ENCODE results near the gene OFD1. TPM values are rescaled to one million over a fixed set of nuclear protein-coding genes. Genes with fewer than 3 reads are reported as not detected.

Gene OFD1
- total and polyA plus RNA-seq, 12 donors: 5.6 to 129 (median 16.9) TPM

DNA sequence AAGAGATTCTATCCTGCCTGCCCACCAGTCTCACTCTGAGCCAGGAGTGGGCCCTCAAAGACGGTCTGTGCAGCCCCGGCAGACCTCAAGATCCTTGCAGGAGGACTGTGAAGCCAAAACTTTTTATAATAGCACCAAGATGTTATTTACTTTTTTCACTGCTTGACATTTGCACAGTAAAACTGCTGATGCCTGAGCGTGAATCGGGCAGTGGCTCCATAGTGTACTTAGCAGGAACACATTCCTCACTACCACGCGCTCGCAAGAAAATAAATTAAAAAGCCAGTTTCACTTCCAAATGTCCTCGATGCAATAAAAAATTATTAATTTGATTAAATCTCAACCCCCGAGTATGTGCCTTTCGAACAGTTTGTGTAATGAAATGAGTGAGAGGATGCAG lies 59.9 kb downstream of the OFD1 start:
- intact Hi-C loops (cut with DNase I): no loop called here
- DNase-seq: no peak
- WGBS, 4 donors: 80 to 85% (median 84%) methylated on average over 10 of the region's 10 CpGs
- no peaks in the 10 kb centered on the region for H3K4me1 ChIP-seq (replicated peaks in 1 of 2)
- H3K4me3 ChIP-seq: no peak overlapping the region
- no peak overlapping the region for H3K27ac ChIP-seq
- TF ChIP-seq POLR2A (IDR thresholded peaks at IDR 0.05): no peak
- TF ChIP-seq, protein P1, sequence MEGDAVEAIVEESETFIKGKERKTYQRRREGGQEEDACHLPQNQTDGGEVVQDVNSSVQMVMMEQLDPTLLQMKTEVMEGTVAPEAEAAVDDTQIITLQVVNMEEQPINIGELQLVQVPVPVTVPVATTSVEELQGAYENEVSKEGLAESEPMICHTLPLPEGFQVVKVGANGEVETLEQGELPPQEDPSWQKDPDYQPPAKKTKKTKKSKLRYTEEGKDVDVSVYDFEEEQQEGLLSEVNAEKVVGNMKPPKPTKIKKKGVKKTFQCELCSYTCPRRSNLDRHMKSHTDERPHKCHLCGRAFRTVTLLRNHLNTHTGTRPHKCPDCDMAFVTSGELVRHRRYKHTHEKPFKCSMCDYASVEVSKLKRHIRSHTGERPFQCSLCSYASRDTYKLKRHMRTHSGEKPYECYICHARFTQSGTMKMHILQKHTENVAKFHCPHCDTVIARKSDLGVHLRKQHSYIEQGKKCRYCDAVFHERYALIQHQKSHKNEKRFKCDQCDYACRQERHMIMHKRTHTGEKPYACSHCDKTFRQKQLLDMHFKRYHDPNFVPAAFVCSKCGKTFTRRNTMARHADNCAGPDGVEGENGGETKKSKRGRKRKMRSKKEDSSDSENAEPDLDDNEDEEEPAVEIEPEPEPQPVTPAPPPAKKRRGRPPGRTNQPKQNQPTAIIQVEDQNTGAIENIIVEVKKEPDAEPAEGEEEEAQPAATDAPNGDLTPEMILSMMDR (IDR thresholded peaks at IDR 0.05): no peak
- H3K27me3 ChIP-seq: peaks cover 5% of the 10 kb centered on the region
- H3K9me3 ChIP-seq (replicated peaks in 1 of 3): no peaks in the 10 kb centered on the region
- H3K36me3 ChIP-seq (replicated peaks in 1 of 2): no peaks in the 10 kb centered on the region

DNA sequence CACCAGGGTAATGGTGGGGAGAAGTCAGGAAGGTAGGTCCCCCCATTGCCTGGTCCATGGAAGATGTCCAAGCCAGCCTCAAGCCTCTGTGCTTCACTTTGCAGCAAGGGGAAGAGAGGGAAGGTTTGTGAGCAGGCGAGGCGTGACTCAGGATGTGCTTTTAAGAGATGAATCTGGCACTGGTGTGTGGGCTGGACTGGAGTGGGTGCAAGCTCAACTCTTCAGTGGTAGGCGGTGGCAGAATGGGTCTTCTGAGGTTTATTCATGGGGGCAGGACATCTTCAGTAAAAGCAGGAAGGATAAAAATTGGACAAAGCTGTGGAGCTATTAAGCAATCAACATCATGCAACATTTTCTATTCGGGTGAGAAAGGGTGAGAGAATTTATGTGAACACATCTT lies 63.0 kb downstream of the OFD1 start:
- no peaks in the 10 kb centered on the region for H3K9me3 ChIP-seq (replicated peaks in 1 of 3)
- intact Hi-C loops (cut with DNase I): no loop called here
- TF ChIP-seq, protein P1 (IDR thresholded peaks at IDR 0.05): no peak
- no peak for TF ChIP-seq POLR2A (IDR thresholded peaks at IDR 0.05)
- 77 to 91% (median 89%) methylated on average over 4 of the region's 4 CpGs for WGBS, 4 donors
- no peak for DNase-seq
- H3K27ac ChIP-seq: no peak overlapping the region
- no peak overlapping the region for H3K4me3 ChIP-seq
- no peaks in the 10 kb centered on the region for H3K27me3 ChIP-seq
- no peaks in the 10 kb centered on the region for H3K4me1 ChIP-seq (replicated peaks in 1 of 2)
- H3K36me3 ChIP-seq (replicated peaks in 1 of 2): no peaks in the 10 kb centered on the region

DNA sequence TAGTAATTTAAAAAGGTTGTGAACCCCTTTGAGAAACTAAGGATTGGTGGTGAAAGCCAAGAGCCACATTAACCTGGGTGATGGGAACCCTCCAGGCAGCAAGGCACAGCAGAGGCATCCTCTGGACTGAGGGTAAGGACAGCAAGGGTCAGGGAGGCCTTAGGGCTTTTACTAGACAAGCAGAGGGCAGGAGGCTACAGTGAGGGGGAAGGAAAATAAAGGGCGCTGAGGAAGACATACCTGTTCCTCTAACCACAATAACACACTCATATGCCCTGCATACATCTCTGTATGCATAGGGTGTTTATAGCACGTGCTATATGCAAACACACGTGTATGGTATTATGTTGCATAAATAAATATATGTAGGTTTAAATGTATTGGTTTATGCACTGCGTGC lies 63.6 kb downstream of the OFD1 start:
- DNase-seq: no peak
- 79 to 90% (median 85%) methylated on average over 4 of the region's 4 CpGs for WGBS, 4 donors
- H3K27ac ChIP-seq: no peak overlapping the region
- no peaks in the 10 kb centered on the region for H3K9me3 ChIP-seq (replicated peaks in 1 of 3)
- no peak overlapping the region for H3K4me3 ChIP-seq
- no peaks in the 10 kb centered on the region for H3K4me1 ChIP-seq (replicated peaks in 1 of 2)
- TF ChIP-seq POLR2A (IDR thresholded peaks at IDR 0.05): no peak
- TF ChIP-seq, protein P1 (IDR thresholded peaks at IDR 0.05): no peak
- no peaks in the 10 kb centered on the region for H3K27me3 ChIP-seq
- H3K36me3 ChIP-seq (replicated peaks in 1 of 2): no peaks in the 10 kb centered on the region
- intact Hi-C loops (cut with DNase I): no loop called here

DNA sequence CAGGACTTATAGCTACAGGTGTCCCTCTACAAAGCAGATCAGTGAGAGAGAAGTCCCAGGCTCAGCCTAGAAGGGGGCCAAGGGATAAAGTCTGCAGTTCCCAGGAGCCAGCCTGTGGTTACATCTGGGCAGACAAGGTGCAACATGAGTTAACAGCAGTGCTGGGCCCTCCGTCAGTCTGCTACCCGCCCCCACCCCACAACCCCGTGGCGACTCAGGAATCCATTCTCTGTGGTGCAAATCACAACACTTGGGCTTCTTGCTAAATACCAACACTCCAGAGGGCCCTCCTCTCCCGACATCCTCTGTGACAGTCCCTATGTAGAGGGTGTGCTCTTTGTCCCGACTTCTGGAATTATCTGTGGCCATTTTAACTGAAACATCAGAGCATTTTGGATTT lies 68.6 kb downstream of the OFD1 start:
- Histone ChIP-seq H3K36me3 (replicated peaks in 1 of 2) (no peaks in the 10 kb centered on the region), H3K27me3 (peaks cover 10% of the 10 kb centered on the region), H3K27ac (no peak overlapping the region), H3K4me3 (no peak overlapping the region), H3K9me3 (replicated peaks in 1 of 3) (no peaks in the 10 kb centered on the region), H3K4me1 (replicated peaks in 1 of 2) (no peaks in the 10 kb centered on the region)
- intact Hi-C loops (cut with DNase I): no loop called here
- 28 to 46% (median 44%) methylated on average over 2 to 6 of the region's 6 CpGs; no CpG with 5 or more reads in 1 of the 4 donors for WGBS, 4 donors
- TF ChIP-seq POLR2A (IDR thresholded peaks at IDR 0.05): no peak
- TF ChIP-seq, protein P1 (IDR thresholded peaks at IDR 0.05): no peak
- no peak for DNase-seq
